HG02884 (cell line): ENCODE measurements around the gene YIPF6.
"Not testable (repeated sequence)": the region's sequence is repeated elsewhere in the genome, so short reads cannot be mapped to it uniquely, and the experiment has no call there.

ENCODE experiments used
- ATAC-seq: cut with Tn5 transposase; IDR thresholded peaks from one replicate; pipeline ENCODE4 v1.9.1; 2021; ENCODE audit warnings: mild to moderate bottlenecking, moderate library complexity; ENCODE audit not compliant: unreplicated experiment

The YIPF6 gene

DNA sequence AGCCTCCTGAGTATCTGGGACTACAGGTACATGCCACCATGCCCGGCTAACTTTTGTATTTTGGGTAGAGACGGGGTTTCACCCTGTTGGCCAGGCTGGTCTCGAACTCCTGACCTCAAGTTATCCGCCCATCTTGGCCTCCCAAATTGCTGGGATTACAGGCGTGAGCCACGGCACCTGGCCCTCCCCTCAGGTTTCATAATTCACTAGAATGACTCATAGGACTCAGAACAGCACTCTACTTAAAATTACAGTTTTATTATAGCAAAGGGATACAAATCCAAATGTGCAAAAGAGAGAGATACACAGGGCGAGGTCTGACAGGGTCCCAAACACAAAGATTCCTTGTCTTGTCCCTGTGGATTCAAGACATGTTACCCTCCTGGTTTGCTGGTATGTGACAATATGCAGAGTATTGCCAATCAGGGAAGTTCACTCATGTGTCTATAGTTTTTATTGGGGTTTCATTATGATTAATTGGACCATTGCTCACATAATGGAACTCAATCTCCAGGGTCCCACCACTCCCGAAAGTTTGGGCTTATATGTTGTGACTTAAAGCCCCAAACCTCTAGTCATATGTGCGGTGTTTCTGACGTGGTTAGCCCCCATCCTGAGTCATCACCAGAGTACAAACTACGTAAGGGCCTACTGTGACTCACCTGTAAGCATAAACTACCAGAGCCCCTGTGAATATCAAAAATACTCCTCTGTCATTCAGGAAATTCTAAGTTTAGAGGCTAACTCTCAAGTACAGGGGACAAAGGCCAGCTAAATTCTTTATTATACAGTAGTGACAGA lies 5.2 kb downstream of the YIPF6 start:
- peak; percentile 71 for ATAC-seq

DNA sequence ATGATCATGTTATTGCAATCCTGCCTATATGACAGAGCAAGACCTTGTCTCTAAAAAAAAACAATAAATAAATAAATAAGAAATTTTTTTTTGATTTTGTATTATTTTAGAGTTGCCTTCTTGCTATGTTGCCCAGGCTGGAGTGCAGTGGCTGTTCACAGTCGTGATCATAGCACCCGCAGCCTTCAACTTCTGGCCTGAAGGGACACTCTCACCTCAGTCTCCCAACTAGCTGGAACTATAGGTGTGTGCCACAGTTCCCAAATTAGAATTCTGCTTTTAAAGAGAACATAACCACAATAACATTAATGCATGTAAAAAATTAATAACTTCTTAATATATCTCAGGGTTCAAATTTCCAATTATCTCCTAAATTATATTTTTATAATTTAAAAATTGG lies 7.8 kb downstream of the YIPF6 start:
- no peak for ATAC-seq

DNA sequence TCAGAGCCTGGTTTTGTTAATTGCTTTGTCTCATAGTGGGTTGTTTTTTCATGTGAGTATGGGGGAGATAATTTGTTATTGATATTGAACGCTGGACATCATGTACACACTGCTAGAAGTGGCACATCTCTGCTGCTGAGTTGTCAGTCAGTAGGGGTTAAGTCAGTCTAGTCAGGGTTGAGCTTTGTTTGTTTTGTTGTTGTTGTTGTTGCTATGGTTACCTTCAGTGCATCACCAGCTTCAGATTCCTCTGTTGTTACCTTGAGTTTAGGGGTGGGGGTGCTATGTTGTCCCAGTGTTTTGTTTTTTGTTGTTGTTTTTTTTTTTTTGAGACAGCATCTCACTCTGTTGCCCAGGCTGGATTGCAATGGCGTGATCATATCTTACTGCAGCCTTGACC lies 9.9 kb downstream of the YIPF6 start:
- ATAC-seq, result no peak

GRCh38 chrX:68511255-68511654 lies 12.4 kb downstream of the YIPF6 start:
- no peak for ATAC-seq

GRCh38 chrX:68524680-68525079 lies 25.8 kb downstream of the YIPF6 start:
- not testable (repeated sequence) for ATAC-seq

- ATAC-seq, result no peak
These were observed 34.1 kb downstream of the YIPF6 start for GRCh38 chrX:68532831-68533533.

DNA sequence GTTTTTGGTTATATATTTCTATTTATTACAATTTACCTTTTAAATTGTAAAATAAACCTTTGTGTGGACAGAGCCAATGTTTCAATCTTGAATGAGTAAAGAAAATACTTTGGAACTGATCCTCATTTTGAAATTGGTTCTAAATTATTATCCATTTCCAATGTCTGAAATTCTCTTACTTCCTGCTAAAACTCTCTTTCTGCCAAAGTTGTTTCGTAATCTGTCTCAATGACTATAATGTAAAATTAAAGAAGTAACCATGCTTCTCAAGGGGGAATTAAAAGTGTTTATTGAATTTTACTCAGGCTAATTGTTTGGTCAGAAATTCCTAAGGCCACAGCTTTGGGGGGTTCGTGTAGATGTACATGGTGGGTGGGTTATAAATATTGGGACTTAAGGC lies 34.8 kb downstream of the YIPF6 start:
- no peak for ATAC-seq

GRCh38 chrX:68534691-68535090 lies 35.8 kb downstream of the YIPF6 start:
- ATAC-seq, result no peak

DNA sequence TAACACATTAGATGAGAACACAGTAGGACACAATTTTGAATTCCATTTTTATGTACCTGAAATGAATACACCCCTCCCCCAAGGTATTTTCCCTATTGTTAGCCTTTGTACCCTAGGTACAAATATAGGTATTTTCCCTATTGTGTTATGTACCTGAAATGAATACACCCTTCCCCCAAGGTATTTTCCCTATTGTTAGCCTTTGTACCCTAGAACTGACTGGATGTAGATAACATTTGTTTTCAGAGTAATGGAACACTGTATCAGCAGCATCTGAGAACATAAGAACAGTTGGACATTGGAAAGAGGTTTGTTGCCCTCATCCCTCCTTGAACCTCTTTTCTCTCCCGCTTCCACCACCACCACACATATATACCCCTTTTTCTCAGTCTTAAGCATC lies 37.6 kb downstream of the YIPF6 start:
- ATAC-seq, result no peak

- ATAC-seq, result no peak
These were observed 38.0 kb downstream of the YIPF6 start for GRCh38 chrX:68536884-68537283.

GRCh38 chrX:68550193-68550592 lies 51.3 kb downstream of the YIPF6 start:
- ATAC-seq, result no peak

GRCh38 chrX:68556036-68556435 lies 57.2 kb downstream of the YIPF6 start:
- ATAC-seq, result no peak

GRCh38 chrX:68557126-68557525 lies 58.3 kb downstream of the YIPF6 start:
- ATAC-seq, result not testable (repeated sequence)

DNA sequence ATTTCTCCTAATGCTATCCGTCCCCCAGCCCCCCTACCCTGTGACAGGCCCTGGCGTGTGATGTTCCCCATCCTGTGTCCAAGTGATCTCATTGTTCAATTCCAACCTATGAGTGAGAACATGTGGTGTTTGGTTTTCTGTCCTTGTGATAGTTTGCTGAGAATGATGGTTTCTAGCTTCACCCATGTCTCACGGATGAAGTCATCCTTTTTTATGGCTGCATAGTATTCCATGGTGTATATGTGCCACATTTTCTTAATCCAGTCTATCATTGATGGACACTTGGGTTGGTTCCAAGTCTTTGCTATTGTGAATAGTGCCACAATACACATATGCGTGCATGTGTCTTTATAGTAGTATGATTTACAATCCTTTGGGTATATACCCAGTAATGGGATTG lies 61.1 kb downstream of the YIPF6 start:
- ATAC-seq, result not testable (repeated sequence)

GRCh38 chrX:68568136-68568535 lies 69.3 kb downstream of the YIPF6 start:
- ATAC-seq, result peak; percentile 21

DNA sequence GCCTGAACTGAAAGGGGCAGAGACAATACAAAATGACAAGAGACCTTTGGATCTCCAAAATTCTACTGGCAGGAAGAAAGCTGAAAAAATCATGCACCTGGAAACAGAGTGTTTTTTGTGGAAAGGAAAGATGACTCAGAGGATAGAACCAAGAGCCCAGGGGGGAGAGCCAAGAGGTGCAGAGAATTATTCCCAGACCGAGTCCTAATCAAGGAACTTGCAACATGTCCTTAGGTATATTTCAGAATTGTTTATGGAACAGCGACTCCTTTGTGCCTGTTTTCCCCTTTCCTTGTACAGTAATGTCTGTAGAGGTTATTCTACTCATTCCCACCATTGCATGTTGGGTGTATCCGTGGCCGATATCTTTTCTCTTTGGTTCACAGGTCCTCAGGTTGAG lies 71.7 kb downstream of the YIPF6 start:
- no peak for ATAC-seq

DNA sequence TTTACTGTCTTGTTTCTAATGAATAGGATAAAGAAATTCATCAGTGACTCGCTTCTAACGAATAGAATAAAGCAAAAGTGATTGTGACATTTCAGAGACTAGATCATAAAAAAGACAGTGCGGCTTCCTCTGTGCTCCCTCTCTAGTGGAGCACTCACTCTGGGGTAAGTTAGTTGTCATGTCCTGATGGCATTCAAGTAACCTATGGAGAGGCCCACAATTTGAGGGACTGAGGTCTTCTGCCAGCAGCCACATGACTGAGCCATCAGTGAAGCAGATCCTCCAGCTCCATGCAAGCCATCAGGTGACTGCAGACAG lies 72.4 kb downstream of the YIPF6 start:
- ATAC-seq, result peak; percentile 27

- peak; percentile 91 for ATAC-seq
These were observed 72.9 kb downstream of the YIPF6 start for GRCh38 chrX:68571610-68572311.

- no peak for ATAC-seq
These were observed 75.4 kb downstream of the YIPF6 start for GRCh38 chrX:68574240-68574639.

DNA sequence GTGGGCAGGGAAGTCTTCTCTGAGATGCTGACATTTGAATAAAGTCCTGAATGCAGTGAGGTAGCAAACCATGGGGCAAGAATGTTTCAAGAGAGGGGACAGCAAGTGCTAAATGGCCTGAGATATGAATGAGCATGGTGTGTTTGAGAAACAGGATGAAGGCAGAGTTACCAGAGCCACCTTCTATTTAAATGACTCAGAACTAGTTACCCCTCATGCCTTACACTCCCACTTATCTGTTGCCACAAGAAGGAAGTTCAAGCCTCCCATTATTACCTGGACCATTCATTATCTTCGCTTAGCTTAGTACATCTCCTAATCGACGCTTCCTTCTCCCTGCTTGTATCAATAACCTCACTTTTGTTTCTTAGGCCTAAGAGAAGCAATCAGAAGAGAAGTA lies 81.0 kb downstream of the YIPF6 start:
- ATAC-seq, result no peak

- no peak for ATAC-seq
These were observed 85.4 kb downstream of the YIPF6 start for GRCh38 chrX:68584221-68584620.
